Omental fat pad (tissue), 4 donors: Measurements from ENCODE around the gene RTKN. TPM values are rescaled to one million over a fixed set of nuclear protein-coding genes. Genes with fewer than 3 reads are reported as not detected.

Experiments used
- ATAC-seq: fragments of 150-250 bp; one replicate; pipeline ENCODE4 v1.9.1; 2016; ENCODE audit warnings: mild to moderate bottlenecking, moderate library complexity; ENCODE audit not compliant: low FRiP score
- DNase-seq: peaks from one replicate; pipeline ENCODE4 v3.0.0-alpha.2; 2019; ENCODE audit warnings: low spot score
- total RNA-seq, 4 donors: library from RNA; depleted of rRNA; stranded (reverse); fragments of >200 nt; gene quantifications; one replicate each; pipeline ENCODE4 v1.1.0, GENCODE V29; 2016
- TF ChIP-seq, protein P1 (sequence below), 3 donors: fragments of 450-650 bp; IDR thresholded peaks; one replicate each; pipeline ENCODE4 v1.5.1; 2016 to 2017; ENCODE audit warnings: antibody characterized with exemption in 3 of 3, mild to moderate bottlenecking in 3 of 3, moderate library complexity in 2 of 3

Gene RTKN
- total RNA-seq, 4 donors from 2014 or later, result 9.1 to 32.2 (median 19.3) TPM

- no peak for ATAC-seq
- TF ChIP-seq, protein P1, sequence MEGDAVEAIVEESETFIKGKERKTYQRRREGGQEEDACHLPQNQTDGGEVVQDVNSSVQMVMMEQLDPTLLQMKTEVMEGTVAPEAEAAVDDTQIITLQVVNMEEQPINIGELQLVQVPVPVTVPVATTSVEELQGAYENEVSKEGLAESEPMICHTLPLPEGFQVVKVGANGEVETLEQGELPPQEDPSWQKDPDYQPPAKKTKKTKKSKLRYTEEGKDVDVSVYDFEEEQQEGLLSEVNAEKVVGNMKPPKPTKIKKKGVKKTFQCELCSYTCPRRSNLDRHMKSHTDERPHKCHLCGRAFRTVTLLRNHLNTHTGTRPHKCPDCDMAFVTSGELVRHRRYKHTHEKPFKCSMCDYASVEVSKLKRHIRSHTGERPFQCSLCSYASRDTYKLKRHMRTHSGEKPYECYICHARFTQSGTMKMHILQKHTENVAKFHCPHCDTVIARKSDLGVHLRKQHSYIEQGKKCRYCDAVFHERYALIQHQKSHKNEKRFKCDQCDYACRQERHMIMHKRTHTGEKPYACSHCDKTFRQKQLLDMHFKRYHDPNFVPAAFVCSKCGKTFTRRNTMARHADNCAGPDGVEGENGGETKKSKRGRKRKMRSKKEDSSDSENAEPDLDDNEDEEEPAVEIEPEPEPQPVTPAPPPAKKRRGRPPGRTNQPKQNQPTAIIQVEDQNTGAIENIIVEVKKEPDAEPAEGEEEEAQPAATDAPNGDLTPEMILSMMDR (IDR thresholded peaks at IDR 0.05), result no peak
- no peak for DNase-seq
Measured at GRCh38 chr2:74439803-74440377, 1.8 kb downstream of the RTKN start.

- TF ChIP-seq, protein P1 (IDR thresholded peaks at IDR 0.05), result no peak
- DNase-seq, result no peak
- ATAC-seq, result no peak
Measured at GRCh38 chr2:74439373-74439772, 2.4 kb downstream of the RTKN start.

DNA sequence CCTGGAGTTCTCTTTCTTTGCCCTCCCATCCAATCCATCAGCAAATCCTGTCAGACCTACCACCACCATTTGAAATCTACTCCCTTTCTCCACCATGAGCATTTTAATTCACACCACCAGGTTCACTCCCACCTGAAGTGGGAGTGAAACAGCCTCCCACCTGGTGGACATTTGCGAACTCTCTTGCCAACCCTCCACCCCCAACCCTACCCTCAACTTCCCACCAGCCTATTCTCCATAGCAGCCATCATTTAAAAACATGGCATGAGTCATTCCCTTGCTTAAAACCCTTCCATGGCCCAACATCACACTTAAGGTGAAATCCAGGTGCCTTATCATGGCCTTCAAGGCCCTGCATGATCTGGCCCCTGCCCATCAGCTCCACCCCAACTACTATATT, 3.5 kb downstream of the RTKN start:
- DNase-seq (no peak), ATAC-seq (no peak)
- TF ChIP-seq, protein P1 (IDR thresholded peaks at IDR 0.05), result no peak

DNA sequence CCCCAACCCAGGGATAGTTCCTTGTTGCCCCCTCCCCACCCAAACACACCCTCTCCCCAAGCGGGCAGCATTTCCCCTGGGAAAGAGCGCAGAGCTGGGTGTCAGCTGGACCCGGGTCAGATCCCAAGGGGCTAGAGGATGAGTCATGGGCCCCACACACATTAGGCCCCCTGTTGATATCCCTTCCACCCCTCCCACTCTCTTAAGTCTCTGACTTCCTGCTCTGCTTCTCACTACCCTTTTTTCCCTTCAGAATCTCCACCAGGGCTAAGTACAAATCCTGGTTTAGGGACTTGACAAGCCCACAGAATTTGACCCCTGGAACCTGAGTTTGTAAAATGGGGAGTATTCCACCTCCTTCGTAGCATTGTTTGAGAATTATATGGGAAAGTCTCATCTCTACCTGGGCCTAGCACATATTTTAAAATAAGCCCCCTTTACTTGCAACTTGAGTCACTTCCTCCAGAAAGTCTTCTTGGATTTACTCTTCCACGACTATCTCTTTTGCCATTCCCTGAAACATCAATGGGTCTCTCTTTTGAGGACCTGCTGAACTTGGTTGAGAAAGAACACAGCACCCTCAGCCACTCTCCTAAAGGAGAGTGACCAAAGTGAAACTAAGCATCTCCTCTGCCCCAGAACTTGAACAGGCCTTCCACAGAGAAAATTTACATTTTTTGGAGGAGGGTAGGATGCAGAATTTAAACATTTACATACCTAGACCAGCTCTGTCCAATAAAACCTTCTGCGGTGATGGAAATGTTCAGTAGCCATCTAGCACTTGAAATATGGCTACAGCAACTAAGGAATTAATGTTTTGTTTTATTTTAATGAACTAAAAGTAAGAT, 4.7 kb downstream of the RTKN start:
- TF ChIP-seq, protein P1 (IDR thresholded peaks at IDR 0.05), result no peak

DNA sequence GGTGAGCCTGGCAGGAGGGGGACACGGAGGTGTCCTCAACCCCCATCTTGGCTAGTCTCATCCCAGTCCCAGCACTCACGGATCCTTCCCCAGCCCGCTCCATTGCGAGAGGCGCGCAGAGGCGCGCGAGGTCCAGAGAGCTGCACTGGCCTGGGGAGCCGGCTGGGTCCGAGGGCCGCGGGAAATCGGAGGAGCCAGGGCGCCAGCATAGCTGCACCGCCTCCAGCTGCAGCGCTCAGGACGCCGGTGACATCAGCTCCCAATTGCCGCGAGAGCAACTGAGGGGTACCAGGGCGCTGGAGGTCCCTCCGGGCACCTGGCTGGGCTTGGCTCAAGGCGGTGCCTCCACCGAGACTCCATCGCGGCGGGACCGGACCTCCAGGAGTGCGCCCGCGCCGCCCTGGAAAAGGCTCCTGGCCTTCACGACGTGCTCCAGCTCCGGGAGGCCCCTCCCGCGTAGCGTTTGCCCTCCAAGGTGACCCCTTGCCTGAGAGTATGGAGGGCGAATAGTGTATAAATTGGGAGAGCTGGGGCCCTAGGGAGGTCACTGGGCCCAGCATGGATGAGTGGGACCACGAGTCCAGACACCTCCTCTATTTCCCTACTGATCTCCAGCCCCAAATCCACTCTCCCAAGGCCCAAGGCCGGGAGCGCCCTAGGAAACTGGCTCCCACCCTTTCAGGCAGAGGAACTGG, 5.5 kb downstream of the RTKN start:
- ATAC-seq, result no peak
- DNase-seq, result no peak
- TF ChIP-seq, protein P1 (IDR thresholded peaks at IDR 0.05), result no peak

More for the DNA sequence above, 4.7 kb downstream of the RTKN start:
- ATAC-seq (no peak), DNase-seq (no peak)

DNA sequence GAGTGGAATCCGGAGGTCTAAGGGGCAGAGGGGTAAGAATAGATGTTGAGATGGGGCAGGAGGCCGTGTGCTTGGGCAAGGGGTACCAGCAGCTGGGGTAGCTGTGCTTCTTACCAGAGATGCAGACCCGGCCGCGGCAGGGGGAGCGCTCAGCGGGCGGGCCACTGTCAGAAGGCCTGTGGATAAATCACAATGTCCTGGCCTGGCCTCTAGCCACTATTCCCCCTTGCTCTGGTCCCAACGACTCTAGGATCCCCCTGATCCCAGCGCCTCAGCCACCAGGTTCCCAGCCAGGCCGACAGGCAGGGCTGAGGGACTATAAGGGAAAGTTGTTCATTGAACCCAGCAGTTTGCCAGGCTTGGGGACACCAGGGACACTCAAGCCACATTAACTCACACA, 11.2 kb downstream of the RTKN start:
- ATAC-seq, result no peak
- TF ChIP-seq, protein P1 (IDR thresholded peaks at IDR 0.05), result no peak
- no peak for DNase-seq
